Esophagus squamous epithelium (tissue), 4 donors: ENCODE measurements around the gene SDR42E1.

Experiments used
- CTCF ChIP-seq, 6 experiments: fragments of 450-650 bp in 4 of 6; fragments of 200-600 bp in 2 of 6; sonication (generic) in 2 of 6; IDR thresholded peaks; one replicate each; pipeline ENCODE4 v1.5.1; 2016 to 2019; ENCODE audit warnings: antibody characterized with exemption in 6 of 6, mild to moderate bottlenecking in 4 of 6, moderate library complexity in 4 of 6
- POLR2A ChIP-seq, 4 donors: fragments of 450-650 bp; IDR thresholded peaks; one replicate each; pipeline ENCODE4 v1.6.1; 2017; ENCODE audit warnings: antibody characterized with exemption in 4 of 4, mild to moderate bottlenecking in 4 of 4, moderate library complexity in 3 of 4

DNA sequence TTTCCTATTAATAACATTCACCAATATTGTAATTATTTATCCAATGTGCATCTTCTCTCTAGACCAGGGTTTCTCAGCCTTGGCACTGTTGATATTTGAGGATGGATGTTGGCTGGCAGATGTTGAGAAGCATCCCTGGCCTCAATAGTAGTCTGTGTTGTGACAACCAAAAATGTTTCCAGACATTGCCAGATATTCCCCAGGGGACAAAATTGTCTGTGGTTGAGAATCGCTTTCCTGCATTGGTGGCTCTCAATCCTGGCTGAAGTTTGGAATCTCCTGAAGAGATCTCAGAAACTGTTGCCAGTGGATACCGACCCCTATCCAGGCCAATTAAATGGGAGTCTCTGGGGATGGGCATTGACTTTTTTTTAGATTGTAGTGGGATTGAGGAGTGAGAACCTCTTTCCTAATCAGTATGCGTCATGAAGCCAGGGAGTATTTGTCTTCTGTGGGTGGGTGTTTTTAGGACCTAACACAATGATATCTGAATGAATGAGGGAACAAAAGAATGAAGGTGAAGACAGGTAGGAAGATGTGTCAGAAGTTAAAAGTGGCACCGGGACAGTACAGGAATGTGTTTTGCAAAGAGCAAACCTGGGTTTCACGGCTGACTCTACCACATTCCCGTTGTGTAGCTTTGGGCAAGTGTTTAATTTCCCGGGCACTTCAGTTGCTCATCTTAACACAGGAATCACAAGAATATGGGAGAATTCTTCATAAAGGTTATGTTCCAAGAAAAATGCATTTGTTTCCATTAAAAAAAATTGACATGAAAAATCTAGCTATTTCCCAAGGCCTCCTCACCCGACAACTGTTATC, 48.1 kb upstream of the SDR42E1 start:
- TF ChIP-seq POLR2A (IDR thresholded peaks at IDR 0.05) (no peak), CTCF (IDR thresholded peaks at IDR 0.05) (no peak)
